ENCODE results near the gene DUS3L.

The DUS3L gene

DNA sequence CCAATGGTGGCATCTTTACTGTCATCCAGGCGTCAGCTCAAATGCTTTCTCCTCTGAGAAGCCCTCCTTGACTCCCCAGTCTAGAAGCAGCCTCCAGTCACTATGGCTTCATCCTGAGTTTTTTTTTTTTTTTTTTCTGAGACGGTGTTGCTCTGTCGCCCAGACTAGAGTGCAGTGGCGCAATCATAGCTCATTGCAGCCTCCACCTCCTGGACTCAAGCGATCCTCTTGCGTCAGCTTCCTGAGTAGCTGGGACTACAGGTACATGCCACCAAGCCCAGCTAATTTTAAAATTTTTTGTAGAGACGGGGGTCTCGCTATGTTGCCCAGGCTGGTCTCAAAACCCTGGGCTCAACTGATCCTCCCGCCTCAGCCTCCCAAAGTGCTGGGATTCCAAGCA is 18.1 kb upstream of the DUS3L start:
- TF ChIP-seq ISL1 (CRISPR knock-in tag; IDR thresholded peaks at IDR 0.05) (no peak), ZNF70 (CRISPR knock-in tag; IDR thresholded peaks at IDR 0.05) (no peak), PPARA (CRISPR knock-in tag; IDR thresholded peaks at IDR 0.05; ENCODE audit: borderline replicate concordance) (no peak), ZNF8 (CRISPR knock-in tag; IDR thresholded peaks at IDR 0.05) (no peak), ZFP30 (CRISPR knock-in tag; IDR thresholded peaks at IDR 0.05) (no peak), GLIS3 (CRISPR knock-in tag; IDR thresholded peaks at IDR 0.05) (no peak), ARNTL (CRISPR knock-in tag; IDR thresholded peaks at IDR 0.05; ENCODE audit: borderline replicate concordance, low read depth) (no peak), ESRRG (CRISPR knock-in tag; IDR thresholded peaks at IDR 0.05) (no peak), TOX (CRISPR knock-in tag; IDR thresholded peaks at IDR 0.05; ENCODE audit: borderline replicate concordance) (no peak), ZNF565 (CRISPR knock-in tag; conservative IDR thresholded peaks at IDR 0.05; ENCODE audit: low read depth) (no peak), RARB (CRISPR knock-in tag; IDR thresholded peaks at IDR 0.05) (no peak), OSR1 (CRISPR knock-in tag; IDR thresholded peaks at IDR 0.05) (no peak), TCF4 (CRISPR knock-in tag; IDR thresholded peaks at IDR 0.05; ENCODE audit: borderline replicate concordance) (no peak), SNAI2 (CRISPR knock-in tag; IDR thresholded peaks at IDR 0.05) (no peak), ZC3H10 (CRISPR knock-in tag; IDR thresholded peaks at IDR 0.05) (no peak)
- TF ChIP-seq, protein P1, sequence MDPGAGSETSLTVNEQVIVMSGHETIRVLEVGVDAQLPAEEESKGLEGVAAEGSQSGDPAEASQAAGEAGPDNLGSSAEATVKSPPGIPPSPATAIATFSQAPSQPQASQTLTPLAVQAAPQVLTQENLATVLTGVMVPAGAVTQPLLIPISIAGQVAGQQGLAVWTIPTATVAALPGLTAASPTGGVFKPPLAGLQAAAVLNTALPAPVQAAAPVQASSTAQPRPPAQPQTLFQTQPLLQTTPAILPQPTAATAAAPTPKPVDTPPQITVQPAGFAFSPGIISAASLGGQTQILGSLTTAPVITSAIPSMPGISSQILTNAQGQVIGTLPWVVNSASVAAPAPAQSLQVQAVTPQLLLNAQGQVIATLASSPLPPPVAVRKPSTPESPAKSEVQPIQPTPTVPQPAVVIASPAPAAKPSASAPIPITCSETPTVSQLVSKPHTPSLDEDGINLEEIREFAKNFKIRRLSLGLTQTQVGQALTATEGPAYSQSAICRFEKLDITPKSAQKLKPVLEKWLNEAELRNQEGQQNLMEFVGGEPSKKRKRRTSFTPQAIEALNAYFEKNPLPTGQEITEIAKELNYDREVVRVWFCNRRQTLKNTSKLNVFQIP (CRISPR knock-in tag; IDR thresholded peaks at IDR 0.05; ENCODE audit: borderline replicate concordance, low read depth), result no peak
- TF ChIP-seq, protein P2, sequence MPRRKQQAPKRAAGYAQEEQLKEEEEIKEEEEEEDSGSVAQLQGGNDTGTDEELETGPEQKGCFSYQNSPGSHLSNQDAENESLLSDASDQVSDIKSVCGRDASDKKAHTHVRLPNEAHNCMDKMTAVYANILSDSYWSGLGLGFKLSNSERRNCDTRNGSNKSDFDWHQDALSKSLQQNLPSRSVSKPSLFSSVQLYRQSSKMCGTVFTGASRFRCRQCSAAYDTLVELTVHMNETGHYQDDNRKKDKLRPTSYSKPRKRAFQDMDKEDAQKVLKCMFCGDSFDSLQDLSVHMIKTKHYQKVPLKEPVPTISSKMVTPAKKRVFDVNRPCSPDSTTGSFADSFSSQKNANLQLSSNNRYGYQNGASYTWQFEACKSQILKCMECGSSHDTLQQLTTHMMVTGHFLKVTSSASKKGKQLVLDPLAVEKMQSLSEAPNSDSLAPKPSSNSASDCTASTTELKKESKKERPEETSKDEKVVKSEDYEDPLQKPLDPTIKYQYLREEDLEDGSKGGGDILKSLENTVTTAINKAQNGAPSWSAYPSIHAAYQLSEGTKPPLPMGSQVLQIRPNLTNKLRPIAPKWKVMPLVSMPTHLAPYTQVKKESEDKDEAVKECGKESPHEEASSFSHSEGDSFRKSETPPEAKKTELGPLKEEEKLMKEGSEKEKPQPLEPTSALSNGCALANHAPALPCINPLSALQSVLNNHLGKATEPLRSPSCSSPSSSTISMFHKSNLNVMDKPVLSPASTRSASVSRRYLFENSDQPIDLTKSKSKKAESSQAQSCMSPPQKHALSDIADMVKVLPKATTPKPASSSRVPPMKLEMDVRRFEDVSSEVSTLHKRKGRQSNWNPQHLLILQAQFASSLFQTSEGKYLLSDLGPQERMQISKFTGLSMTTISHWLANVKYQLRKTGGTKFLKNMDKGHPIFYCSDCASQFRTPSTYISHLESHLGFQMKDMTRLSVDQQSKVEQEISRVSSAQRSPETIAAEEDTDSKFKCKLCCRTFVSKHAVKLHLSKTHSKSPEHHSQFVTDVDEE (CRISPR knock-in tag; IDR thresholded peaks at IDR 0.05), result no peak
- TF ChIP-seq, protein P3, sequence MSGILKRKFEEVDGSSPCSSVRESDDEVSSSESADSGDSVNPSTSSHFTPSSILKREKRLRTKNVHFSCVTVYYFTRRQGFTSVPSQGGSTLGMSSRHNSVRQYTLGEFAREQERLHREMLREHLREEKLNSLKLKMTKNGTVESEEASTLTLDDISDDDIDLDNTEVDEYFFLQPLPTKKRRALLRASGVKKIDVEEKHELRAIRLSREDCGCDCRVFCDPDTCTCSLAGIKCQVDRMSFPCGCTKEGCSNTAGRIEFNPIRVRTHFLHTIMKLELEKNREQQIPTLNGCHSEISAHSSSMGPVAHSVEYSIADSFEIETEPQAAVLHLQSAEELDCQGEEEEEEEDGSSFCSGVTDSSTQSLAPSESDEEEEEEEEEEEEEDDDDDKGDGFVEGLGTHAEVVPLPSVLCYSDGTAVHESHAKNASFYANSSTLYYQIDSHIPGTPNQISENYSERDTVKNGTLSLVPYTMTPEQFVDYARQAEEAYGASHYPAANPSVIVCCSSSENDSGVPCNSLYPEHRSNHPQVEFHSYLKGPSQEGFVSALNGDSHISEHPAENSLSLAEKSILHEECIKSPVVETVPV (CRISPR knock-in tag; IDR thresholded peaks at IDR 0.05), result no peak
- TF ChIP-seq, protein P4, sequence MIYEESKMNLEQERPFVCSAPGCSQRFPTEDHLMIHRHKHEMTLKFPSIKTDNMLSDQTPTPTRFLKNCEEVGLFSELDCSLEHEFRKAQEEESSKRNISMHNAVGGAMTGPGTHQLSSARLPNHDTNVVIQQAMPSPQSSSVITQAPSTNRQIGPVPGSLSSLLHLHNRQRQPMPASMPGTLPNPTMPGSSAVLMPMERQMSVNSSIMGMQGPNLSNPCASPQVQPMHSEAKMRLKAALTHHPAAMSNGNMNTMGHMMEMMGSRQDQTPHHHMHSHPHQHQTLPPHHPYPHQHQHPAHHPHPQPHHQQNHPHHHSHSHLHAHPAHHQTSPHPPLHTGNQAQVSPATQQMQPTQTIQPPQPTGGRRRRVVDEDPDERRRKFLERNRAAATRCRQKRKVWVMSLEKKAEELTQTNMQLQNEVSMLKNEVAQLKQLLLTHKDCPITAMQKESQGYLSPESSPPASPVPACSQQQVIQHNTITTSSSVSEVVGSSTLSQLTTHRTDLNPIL (CRISPR knock-in tag; IDR thresholded peaks at IDR 0.05; ENCODE audit: low read depth), result no peak
- ATAC-seq, result no peak

DNA sequence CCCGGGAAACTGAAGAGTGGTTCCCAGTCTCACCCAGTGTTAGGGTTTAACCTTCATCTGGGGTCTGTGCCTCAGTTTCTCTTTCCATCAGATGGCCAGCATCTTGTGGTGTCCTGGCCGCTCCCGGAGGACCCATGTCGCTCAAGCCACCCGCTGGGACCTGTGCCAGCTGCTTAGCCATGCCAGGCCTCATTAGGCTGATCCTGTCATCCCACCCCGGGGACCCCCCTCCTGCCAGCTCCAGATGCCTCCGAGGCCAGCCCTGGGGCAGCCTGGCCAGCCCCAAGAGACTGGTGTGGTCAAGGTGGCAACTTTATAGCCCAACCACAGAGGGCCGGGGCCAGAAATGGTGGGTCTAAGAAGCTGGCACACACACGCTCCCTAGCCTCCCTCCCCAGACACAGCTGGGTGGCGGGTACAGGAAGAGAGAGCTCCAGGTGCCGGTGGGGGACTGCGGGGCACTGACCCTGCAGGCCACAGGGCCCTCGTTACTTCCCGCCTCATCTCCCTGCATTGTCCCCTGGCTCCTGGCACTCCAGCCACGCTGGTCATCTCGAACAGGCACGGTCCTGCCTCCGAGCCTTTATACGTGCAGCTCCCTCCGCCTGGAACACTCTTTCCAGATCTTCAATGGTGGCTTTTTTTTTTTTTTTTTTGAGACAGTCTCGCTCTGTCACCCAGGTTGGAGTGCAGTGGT is 17.3 kb upstream of the DUS3L start:
- no peak for ATAC-seq
- TF ChIP-seq ZNF70 (CRISPR knock-in tag; IDR thresholded peaks at IDR 0.05) (no peak), ZFP3 (CRISPR knock-in tag; IDR thresholded peaks at IDR 0.05) (no peak), TOX (CRISPR knock-in tag; IDR thresholded peaks at IDR 0.05; ENCODE audit: borderline replicate concordance) (no peak), ARNTL (CRISPR knock-in tag; IDR thresholded peaks at IDR 0.05; ENCODE audit: borderline replicate concordance, low read depth) (no peak), TCF4 (CRISPR knock-in tag; IDR thresholded peaks at IDR 0.05; ENCODE audit: borderline replicate concordance) (no peak), PPARA (CRISPR knock-in tag; IDR thresholded peaks at IDR 0.05; ENCODE audit: borderline replicate concordance) (no peak), SNAI2 (CRISPR knock-in tag; IDR thresholded peaks at IDR 0.05) (no peak), ZNF565 (CRISPR knock-in tag; conservative IDR thresholded peaks at IDR 0.05; ENCODE audit: low read depth) (no peak), RARB (CRISPR knock-in tag; IDR thresholded peaks at IDR 0.05) (no peak), OSR1 (CRISPR knock-in tag; IDR thresholded peaks at IDR 0.05) (no peak), ZC3H10 (CRISPR knock-in tag; IDR thresholded peaks at IDR 0.05) (no peak), CSDC2 (CRISPR knock-in tag; IDR thresholded peaks at IDR 0.05) (no peak), ISL1 (CRISPR knock-in tag; IDR thresholded peaks at IDR 0.05) (no peak), ESRRG (CRISPR knock-in tag; IDR thresholded peaks at IDR 0.05) (no peak), BACH2 (CRISPR knock-in tag; IDR thresholded peaks at IDR 0.05; ENCODE audit: borderline replicate concordance) (no peak), ZFP30 (CRISPR knock-in tag; IDR thresholded peaks at IDR 0.05) (no peak)
- TF ChIP-seq, protein P3 (CRISPR knock-in tag; IDR thresholded peaks at IDR 0.05), result no peak
- TF ChIP-seq, protein P1 (CRISPR knock-in tag; IDR thresholded peaks at IDR 0.05; ENCODE audit: borderline replicate concordance, low read depth), result no peak
- TF ChIP-seq, protein P2 (CRISPR knock-in tag; IDR thresholded peaks at IDR 0.05), result no peak
